ENCODE results near the gene SHROOM3. TPM values are rescaled to one million over a fixed set of nuclear protein-coding genes. Genes with fewer than 3 reads are reported as not detected.
"Not testable (repeated sequence)": the region's sequence is repeated elsewhere in the genome, so short reads cannot be mapped to it uniquely, and the experiment has no call there.

SHROOM3 gene
- total RNA-seq, 6 experiments from 2014 or later: 15.2 to 35.8 (median 29.9) TPM

DNA sequence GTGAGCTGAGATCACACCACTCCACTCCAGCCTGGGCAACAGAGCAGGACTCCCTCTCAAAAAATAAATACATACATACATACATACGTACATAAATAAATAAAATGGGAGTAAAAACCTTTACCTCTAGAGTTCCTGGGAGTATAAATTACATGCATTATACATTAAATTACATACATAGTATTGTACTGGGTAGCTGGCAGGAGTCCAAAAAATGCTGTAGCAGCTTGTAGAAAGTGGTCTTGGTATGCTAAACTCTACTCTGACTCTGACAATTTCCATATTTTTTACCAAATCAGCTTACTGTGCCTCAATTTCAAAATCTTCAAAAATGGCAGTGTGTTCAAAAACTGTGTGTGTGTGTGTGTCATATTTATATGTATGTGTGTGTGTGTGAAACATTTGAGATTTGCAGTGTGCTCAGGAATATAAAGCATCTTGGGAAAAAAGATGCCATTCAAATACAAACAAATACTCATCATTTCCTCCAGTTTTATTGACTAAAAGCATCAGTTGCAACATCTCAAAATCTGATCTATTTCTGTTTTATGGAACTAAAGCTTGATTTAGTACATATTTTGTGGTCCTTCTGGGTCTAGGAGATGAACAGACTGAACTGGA lies 171.7 kb downstream of the SHROOM3 start:
- TF ChIP-seq, protein P1, sequence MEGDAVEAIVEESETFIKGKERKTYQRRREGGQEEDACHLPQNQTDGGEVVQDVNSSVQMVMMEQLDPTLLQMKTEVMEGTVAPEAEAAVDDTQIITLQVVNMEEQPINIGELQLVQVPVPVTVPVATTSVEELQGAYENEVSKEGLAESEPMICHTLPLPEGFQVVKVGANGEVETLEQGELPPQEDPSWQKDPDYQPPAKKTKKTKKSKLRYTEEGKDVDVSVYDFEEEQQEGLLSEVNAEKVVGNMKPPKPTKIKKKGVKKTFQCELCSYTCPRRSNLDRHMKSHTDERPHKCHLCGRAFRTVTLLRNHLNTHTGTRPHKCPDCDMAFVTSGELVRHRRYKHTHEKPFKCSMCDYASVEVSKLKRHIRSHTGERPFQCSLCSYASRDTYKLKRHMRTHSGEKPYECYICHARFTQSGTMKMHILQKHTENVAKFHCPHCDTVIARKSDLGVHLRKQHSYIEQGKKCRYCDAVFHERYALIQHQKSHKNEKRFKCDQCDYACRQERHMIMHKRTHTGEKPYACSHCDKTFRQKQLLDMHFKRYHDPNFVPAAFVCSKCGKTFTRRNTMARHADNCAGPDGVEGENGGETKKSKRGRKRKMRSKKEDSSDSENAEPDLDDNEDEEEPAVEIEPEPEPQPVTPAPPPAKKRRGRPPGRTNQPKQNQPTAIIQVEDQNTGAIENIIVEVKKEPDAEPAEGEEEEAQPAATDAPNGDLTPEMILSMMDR (IDR thresholded peaks at IDR 0.05): no peak
- no peak for TF ChIP-seq POLR2A (IDR thresholded peaks at IDR 0.05)
- H3K36me3 ChIP-seq: no peaks in the 10 kb centered on the region
- peaks cover 0 to 6% (median 0%) of the 10 kb centered on the region in 4 donors for H3K4me1 ChIP-seq
- no peaks in the 10 kb centered on the region for H3K9me3 ChIP-seq
- DNase-seq (no peak), ATAC-seq (no peak)
- intact Hi-C loops (cut with DNase I): no loop called here
- WGBS (ENCODE audit: insufficient coverage, low coverage, low lambda C conversion rate, missing lambda C conversion rate): no CpG with 5 or more reads among the region's 1 CpG
- no peaks in the 10 kb centered on the region for H3K27me3 ChIP-seq
- H3K27ac ChIP-seq: no peak overlapping the region
- H3K4me3 ChIP-seq: no peak overlapping the region

DNA sequence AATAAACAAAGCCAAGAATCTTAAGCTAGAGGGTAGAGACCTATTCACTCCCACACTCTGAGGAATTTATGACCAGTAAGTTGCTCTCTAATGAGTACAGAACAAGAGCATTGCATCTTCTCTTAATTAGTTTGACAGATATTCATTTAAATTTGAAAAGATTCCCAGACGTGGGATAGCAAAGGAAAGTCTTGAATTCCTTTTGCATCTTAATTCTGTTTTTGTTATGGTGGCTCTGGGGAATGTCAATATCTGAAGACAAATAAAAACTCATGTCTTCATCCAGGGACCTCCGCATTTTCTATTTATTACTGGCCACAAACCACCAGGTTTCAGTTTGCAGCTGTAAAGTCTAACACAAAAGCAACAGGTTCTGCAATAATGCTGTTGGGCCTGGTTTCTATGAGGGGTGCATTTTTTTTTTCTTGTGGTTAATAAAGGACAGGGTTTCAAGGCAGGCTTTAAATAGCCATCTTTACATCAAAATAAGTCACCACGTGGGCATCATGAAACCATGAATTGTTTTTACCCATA lies 172.3 kb downstream of the SHROOM3 start:
- intact Hi-C loops (cut with DNase I): no loop called here
- no peaks in the 10 kb centered on the region for H3K36me3 ChIP-seq
- ATAC-seq (no peak), DNase-seq (no peak)
- TF ChIP-seq POLR2A (IDR thresholded peaks at IDR 0.05): no peak
- TF ChIP-seq, protein P1 (IDR thresholded peaks at IDR 0.05): no peak
- H3K27me3 ChIP-seq: no peaks in the 10 kb centered on the region
- no peak overlapping the region for H3K4me3 ChIP-seq
- H3K4me1 ChIP-seq: peaks cover 0 to 6% (median 0%) of the 10 kb centered on the region in 4 donors
- no peak overlapping the region for H3K27ac ChIP-seq
- 47% methylated on average over 3 of the region's 3 CpGs for WGBS (ENCODE audit: insufficient coverage, low coverage, low lambda C conversion rate, missing lambda C conversion rate)
- no peaks in the 10 kb centered on the region for H3K9me3 ChIP-seq

DNA sequence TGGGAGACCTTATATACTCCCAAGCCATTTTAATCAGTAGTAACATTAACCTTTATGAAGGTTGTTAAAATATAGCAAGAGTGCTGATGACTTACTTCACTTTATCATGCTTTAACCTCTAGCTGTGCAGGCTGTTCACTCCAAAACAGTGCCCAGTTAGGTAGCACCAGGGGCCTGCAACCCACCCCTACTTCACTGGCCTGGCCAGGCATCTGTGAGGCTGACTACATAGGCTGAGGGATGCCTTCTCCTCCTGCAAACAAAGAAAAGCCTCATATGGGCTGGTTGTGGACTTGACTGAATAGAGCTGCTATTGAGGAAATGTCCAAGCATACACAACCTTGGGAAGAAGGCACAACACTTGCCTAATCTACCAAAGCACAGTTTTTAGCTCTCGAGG lies 172.8 kb downstream of the SHROOM3 start:
- 100% methylated on average over 1 of the region's 1 CpG for WGBS (ENCODE audit: insufficient coverage, low coverage, low lambda C conversion rate, missing lambda C conversion rate)

DNA sequence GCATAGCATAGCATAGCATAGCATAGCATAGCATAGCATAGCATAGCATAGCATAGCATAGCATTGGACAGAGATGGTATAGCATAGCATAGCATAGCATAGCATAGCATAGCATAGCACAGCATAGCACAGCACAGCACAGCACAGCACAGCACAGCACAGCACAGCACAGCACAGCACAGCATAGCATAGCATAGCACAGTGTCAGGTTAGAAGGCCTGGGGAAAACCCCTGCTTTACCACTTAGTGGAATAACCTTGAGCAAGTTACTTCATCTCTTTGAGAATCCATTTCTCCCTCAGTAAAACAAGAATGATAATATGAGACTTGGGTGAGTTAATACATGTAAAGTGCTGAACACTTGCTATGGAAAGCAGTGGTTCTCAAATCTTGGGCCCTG lies 173.5 kb downstream of the SHROOM3 start:
- ATAC-seq; DNase-seq; H3K4me3 ChIP-seq; H3K36me3 ChIP-seq; H3K4me1 ChIP-seq; H3K27me3 ChIP-seq; intact Hi-C loops (cut with DNase I); H3K9me3 ChIP-seq; H3K27ac ChIP-seq: not testable (repeated sequence)

More for the DNA sequence above, 172.8 kb downstream of the SHROOM3 start:
- DNase-seq: no peak
- no peaks in the 10 kb centered on the region for H3K9me3 ChIP-seq
- no peak overlapping the region for H3K27ac ChIP-seq
- peak in 1 of 4 donors; percentile 9 for ATAC-seq
- intact Hi-C loops (cut with DNase I): no loop called here
- TF ChIP-seq, protein P1 (IDR thresholded peaks at IDR 0.05): no peak
- no peak for TF ChIP-seq POLR2A (IDR thresholded peaks at IDR 0.05)
- no peak overlapping the region for H3K4me3 ChIP-seq
- H3K36me3 ChIP-seq: no peaks in the 10 kb centered on the region
- no peaks in the 10 kb centered on the region for H3K27me3 ChIP-seq
- H3K4me1 ChIP-seq: peaks cover 0 to 6% (median 0%) of the 10 kb centered on the region in 4 donors

DNA sequence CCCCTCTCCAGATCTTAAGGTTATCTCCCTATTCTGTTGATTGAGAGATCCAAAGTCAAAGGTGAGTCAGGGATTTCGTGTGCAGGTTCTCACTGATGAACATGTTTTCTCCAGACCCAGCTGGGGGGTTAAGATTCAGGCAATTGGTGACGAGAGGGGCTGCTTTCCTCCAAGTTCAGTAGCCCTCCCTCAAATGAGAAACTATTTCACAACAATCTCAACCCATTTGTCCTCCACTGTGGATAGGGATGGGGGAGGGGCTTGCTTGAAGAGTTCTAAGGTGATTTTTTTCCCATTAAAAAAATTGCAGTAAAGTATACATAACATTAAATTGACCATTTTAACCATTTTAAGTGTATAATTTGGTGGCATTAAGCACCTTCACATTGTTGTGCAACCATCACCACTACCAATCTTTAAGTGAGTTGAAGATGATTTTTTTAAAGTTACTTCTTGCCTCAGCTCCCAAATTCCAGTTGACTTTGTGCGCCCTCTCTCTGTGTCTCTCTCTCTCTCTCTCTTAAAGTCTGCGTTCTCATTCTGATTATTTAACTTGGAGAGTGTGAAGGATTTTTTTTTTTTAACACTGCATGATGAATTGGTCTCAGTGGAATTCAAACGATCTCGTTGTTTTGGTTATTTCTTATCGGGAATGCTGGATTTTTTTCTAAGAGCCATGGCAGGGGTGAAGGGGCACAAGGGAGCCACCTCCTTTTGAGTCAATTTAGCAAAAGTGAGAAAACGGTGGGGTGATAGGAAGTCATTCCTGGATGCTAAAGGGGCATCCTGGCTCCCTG lies 175.9 kb downstream of the SHROOM3 start:
- intact Hi-C loops (cut with DNase I): no loop called here
- H3K27me3 ChIP-seq: no peaks in the 10 kb centered on the region
- no peak overlapping the region for H3K27ac ChIP-seq
- H3K4me3 ChIP-seq: no peak overlapping the region
- no peak for TF ChIP-seq POLR2A (IDR thresholded peaks at IDR 0.05)
- TF ChIP-seq, protein P1 (IDR thresholded peaks at IDR 0.05): no peak
- H3K9me3 ChIP-seq: no peaks in the 10 kb centered on the region
- 51% methylated on average over 8 of the region's 8 CpGs for WGBS (ENCODE audit: insufficient coverage, low coverage, low lambda C conversion rate, missing lambda C conversion rate)
- H3K36me3 ChIP-seq: no peaks in the 10 kb centered on the region
- ATAC-seq (no peak), DNase-seq (no peak)
- H3K4me1 ChIP-seq: no peaks in the 10 kb centered on the region
